ENCODE data around the gene RELA.

GRCh38 chr11:65646288-65646957, 16.3 kb downstream of the RELA start:
- TF ChIP-seq, protein P1, sequence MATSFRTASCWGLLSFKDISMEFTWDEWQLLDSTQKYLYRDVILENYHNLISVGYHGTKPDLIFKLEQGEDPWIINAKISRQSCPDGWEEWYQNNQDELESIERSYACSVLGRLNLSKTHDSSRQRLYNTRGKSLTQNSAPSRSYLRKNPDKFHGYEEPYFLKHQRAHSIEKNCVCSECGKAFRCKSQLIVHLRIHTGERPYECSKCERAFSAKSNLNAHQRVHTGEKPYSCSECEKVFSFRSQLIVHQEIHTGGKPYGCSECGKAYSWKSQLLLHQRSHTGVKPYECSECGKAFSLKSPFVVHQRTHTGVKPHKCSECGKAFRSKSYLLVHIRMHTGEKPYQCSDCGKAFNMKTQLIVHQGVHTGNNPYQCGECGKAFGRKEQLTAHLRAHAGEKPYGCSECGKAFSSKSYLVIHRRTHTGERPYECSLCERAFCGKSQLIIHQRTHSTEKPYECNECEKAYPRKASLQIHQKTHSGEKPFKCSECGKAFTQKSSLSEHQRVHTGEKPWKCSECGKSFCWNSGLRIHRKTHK (tag by site-specific recombination; IDR thresholded peaks at IDR 0.05) = no peak
- TF ChIP-seq ZNF274 (IDR thresholded peaks at IDR 0.05; ENCODE audit: low read length) (no peak), ZNF274 (tag by site-specific recombination; IDR thresholded peaks at IDR 0.05; ENCODE audit: borderline replicate concordance) (no peak), ZNF830 (tag by site-specific recombination; IDR thresholded peaks at IDR 0.05; ENCODE audit: low read depth) (no peak), IKZF3 (tag by site-specific recombination; IDR thresholded peaks at IDR 0.05) (no peak), ZNF184 (tag by site-specific recombination; IDR thresholded peaks at IDR 0.05) (no peak), ZNF10 (tag by site-specific recombination; IDR thresholded peaks at IDR 0.05) (no peak), REST (tag by site-specific recombination; IDR thresholded peaks at IDR 0.05) (no peak), ZNF629 (tag by site-specific recombination; IDR thresholded peaks at IDR 0.05) (no peak), ATF2 (tag by site-specific recombination; IDR thresholded peaks at IDR 0.05; ENCODE audit: low read depth) (no peak)
- TF ChIP-seq, protein P2, sequence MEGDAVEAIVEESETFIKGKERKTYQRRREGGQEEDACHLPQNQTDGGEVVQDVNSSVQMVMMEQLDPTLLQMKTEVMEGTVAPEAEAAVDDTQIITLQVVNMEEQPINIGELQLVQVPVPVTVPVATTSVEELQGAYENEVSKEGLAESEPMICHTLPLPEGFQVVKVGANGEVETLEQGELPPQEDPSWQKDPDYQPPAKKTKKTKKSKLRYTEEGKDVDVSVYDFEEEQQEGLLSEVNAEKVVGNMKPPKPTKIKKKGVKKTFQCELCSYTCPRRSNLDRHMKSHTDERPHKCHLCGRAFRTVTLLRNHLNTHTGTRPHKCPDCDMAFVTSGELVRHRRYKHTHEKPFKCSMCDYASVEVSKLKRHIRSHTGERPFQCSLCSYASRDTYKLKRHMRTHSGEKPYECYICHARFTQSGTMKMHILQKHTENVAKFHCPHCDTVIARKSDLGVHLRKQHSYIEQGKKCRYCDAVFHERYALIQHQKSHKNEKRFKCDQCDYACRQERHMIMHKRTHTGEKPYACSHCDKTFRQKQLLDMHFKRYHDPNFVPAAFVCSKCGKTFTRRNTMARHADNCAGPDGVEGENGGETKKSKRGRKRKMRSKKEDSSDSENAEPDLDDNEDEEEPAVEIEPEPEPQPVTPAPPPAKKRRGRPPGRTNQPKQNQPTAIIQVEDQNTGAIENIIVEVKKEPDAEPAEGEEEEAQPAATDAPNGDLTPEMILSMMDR (tag by site-specific recombination; IDR thresholded peaks at IDR 0.05) = no peak

All from HEK293 (cell line).